Transverse colon (tissue), 3 donors: Measurements from ENCODE around the gene F11.

ENCODE experiments used
- POLR2A ChIP-seq: fragments of 450-650 bp; IDR thresholded peaks from one replicate; pipeline ENCODE4 v1.6.1; 2016; ENCODE audit warnings: antibody characterized with exemption, mild to moderate bottlenecking, moderate library complexity
- TF ChIP-seq, protein P1 (sequence below), 5 experiments: fragments of 200-600 bp in 3 of 5; fragments of 450-650 bp in 2 of 5; sonication (generic) in 3 of 5; IDR thresholded peaks; 1 replicate in 2 of 5; 2 replicates in 3 of 5; pipeline ENCODE4 v1.5.1; 2016 to 2017; ENCODE audit warnings: antibody characterized with exemption in 5 of 5, inconsistent platforms in 3 of 5, mild to moderate bottlenecking in 2 of 5, moderate library complexity in 1 of 5

DNA sequence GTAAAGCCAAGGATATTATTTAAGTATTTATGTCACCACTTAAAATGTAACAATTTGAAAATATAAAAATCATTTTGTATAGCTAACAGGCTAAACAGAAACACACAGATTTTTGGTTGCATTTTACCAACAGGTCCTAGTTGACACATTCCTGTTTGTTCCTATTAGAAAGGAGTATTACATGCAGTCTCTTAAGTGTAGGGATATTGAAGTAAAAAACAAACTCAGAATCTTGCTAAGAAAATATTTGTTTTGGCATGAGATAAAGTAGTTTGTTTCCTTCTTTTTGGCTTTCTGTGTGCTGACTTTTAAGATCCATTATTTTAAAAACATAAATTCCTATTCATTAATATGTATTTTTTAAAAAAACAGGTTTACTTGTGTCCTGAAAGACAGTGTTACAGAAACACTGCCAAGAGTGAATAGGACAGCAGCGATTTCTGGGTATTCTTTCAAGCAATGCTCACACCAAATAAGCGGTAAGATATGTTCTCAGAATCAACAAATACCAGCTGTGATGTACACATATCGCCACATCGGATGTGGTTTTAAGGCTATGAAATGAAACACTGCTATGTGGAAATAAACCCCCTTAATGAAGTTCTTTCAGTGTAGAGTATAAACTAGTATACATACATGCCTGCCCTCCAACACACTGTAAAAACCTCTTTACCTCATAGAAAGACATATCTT is 6.9 kb downstream of the F11 start:
- TF ChIP-seq, protein P1, sequence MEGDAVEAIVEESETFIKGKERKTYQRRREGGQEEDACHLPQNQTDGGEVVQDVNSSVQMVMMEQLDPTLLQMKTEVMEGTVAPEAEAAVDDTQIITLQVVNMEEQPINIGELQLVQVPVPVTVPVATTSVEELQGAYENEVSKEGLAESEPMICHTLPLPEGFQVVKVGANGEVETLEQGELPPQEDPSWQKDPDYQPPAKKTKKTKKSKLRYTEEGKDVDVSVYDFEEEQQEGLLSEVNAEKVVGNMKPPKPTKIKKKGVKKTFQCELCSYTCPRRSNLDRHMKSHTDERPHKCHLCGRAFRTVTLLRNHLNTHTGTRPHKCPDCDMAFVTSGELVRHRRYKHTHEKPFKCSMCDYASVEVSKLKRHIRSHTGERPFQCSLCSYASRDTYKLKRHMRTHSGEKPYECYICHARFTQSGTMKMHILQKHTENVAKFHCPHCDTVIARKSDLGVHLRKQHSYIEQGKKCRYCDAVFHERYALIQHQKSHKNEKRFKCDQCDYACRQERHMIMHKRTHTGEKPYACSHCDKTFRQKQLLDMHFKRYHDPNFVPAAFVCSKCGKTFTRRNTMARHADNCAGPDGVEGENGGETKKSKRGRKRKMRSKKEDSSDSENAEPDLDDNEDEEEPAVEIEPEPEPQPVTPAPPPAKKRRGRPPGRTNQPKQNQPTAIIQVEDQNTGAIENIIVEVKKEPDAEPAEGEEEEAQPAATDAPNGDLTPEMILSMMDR (IDR thresholded peaks at IDR 0.05) = no peak
- no peak for TF ChIP-seq POLR2A
